GM21529 (cell line): ENCODE data around the gene TAS2R42.
A peak's percentile ranks its signal among the peaks of the same experiment; 100 is the strongest.

Experiments
- ATAC-seq: cut with Tn5 transposase; IDR thresholded peaks from one replicate; pipeline ENCODE4 v1.9.1; 2021; ENCODE audit not compliant: unreplicated experiment

TAS2R42 gene

GRCh38 chr12:11186837-11187236 lies at the start of gene TAS2R42:
TSS of gene TAS2R42 (minus strand) at chr12:11186937. CDS start at chr12:11186937, 0 bp downstream.
- ATAC-seq = no peak

GRCh38 chr12:11233532-11233931 lies 46.8 kb upstream of the TAS2R42 start:
- ATAC-seq = no peak

- ATAC-seq = peak; percentile 80
Measured at GRCh38 chr12:11228296-11228879, 41.7 kb upstream of the TAS2R42 start.

GRCh38 chr12:11227373-11227772 lies 40.6 kb upstream of the TAS2R42 start:
- no peak for ATAC-seq

GRCh38 chr12:11209113-11209512 lies 22.4 kb upstream of the TAS2R42 start:
- no peak for ATAC-seq

- ATAC-seq = no peak
Measured at GRCh38 chr12:11204173-11204572, 17.4 kb upstream of the TAS2R42 start.

- ATAC-seq = no peak
Measured at GRCh38 chr12:11202811-11203210, 16.1 kb upstream of the TAS2R42 start.

- no peak for ATAC-seq
Measured at GRCh38 chr12:11183011-11183410, 3.7 kb downstream of the TAS2R42 start.

GRCh38 chr12:11182529-11182928 lies 4.2 kb downstream of the TAS2R42 start:
- no peak for ATAC-seq

GRCh38 chr12:11178250-11178649 lies 8.5 kb downstream of the TAS2R42 start:
- no peak for ATAC-seq

GRCh38 chr12:11174022-11174421 lies 12.7 kb downstream of the TAS2R42 start:
- ATAC-seq = no peak

- ATAC-seq = no peak
Measured at GRCh38 chr12:11171969-11172675, 14.6 kb downstream of the TAS2R42 start.

GRCh38 chr12:11171145-11171968 lies 15.4 kb downstream of the TAS2R42 start, which contains the start of gene SMIM10L1:
TSS of gene SMIM10L1 (plus strand) at chr12:11171194. CDS start at chr12:11171357, 163 bp downstream.
- ATAC-seq = peak; percentile 98

GRCh38 chr12:11170810-11171144 lies 16.0 kb downstream of the TAS2R42 start:
- no peak for ATAC-seq

GRCh38 chr12:11166300-11166699 lies 20.4 kb downstream of the TAS2R42 start:
- ATAC-seq = no peak

- ATAC-seq = no peak
Measured at GRCh38 chr12:11164384-11164783, 22.4 kb downstream of the TAS2R42 start.

GRCh38 chr12:11162502-11162901 lies 24.2 kb downstream of the TAS2R42 start:
- no peak for ATAC-seq

GRCh38 chr12:11158885-11159444 lies 27.8 kb downstream of the TAS2R42 start:
- no peak for ATAC-seq

GRCh38 chr12:11154400-11154925 lies 32.3 kb downstream of the TAS2R42 start:
- ATAC-seq = no peak

GRCh38 chr12:11152725-11153124 lies 34.0 kb downstream of the TAS2R42 start:
- ATAC-seq = no peak

- no peak for ATAC-seq
Measured at GRCh38 chr12:11150832-11151231, 35.9 kb downstream of the TAS2R42 start.
